ENCODE results near the gene DBN1. TPM values are rescaled to one million over a fixed set of nuclear protein-coding genes. Genes with fewer than 3 reads are reported as not detected.

The DBN1 gene
- total and polyA plus RNA-seq, 2 experiments from 2014 or later = 106 to 290 TPM

- H3K36me3 Mint-ChIP-seq (ENCODE audit: low read depth) = peaks cover 32% of the 10 kb centered on the region
- H4K20me1 ChIP-seq (replicated peaks; ENCODE audit: insufficient read depth) = peaks cover 21% of the 10 kb centered on the region
Observed at GRCh38 chr5:177455036-177455660, 18.3 kb downstream of the DBN1 start.

GRCh38 chr5:177454397-177455035 lies 18.9 kb downstream of the DBN1 start:
- Mint-ChIP-seq H3K9me3 (peaks cover 3% of the 10 kb centered on the region; the same call in 2 of the 3 replicates), H3K27ac (no peak overlapping the region), H3K4me1 (peaks cover 26% of the 10 kb centered on the region), H3K4me3 (peak overlapping the region; percentile 85), H3K36me3 (ENCODE audit: low read depth) (peaks cover 25% of the 10 kb centered on the region), H3K27me3 (ENCODE audit: insufficient read depth, low read depth, poor library complexity) (peaks cover 35% of the 10 kb centered on the region)
- Histone ChIP-seq H3K27me3 (ENCODE audit: insufficient read depth) (peaks cover 19% of the 10 kb centered on the region), H3K4me3 (peak overlapping the region; percentile 85), H4K20me1 (replicated peaks; ENCODE audit: insufficient read depth) (peaks cover 21% of the 10 kb centered on the region; the same call in 1 of the 2 replicates), H3K36me3 (ENCODE audit: insufficient read depth) (peaks cover 8% of the 10 kb centered on the region; the same call in 1 of the 2 replicates), H3K4me1 (ENCODE audit: insufficient read depth) (peaks cover 19% of the 10 kb centered on the region), H2AFZ (peak overlapping the region; percentile 38; the same call in 1 of the 2 replicates), H3K79me2 (replicated peaks; ENCODE audit: insufficient read depth) (no peaks in the 10 kb centered on the region; the same call in 1 of the 2 replicates), H3F3A (replicated peaks; ENCODE audit: low read depth) (peaks cover 41% of the 10 kb centered on the region), H3K9me2 (ENCODE audit: insufficient read depth) (no peaks in the 10 kb centered on the region), H3K4me2 (peak overlapping the region; percentile 96), H3K27ac (ENCODE audit: low read depth) (no peak overlapping the region)
- DNase-seq (ENCODE audit: low spot score) (peak; percentile 95), ATAC-seq (peak; percentile 18)
- TF ChIP-seq CREB1 (CRISPR knock-in tag; IDR thresholded peaks at IDR 0.05; ENCODE audit: low read depth) (peak; percentile 99), EZH2phosphoT487 (IDR thresholded peaks at IDR 0.05; ENCODE audit: unreplicated experiment) (no peak), ZNF114 (CRISPR knock-in tag; IDR thresholded peaks at IDR 0.05) (no peak)

More at GRCh38 chr5:177455036-177455660, 18.3 kb downstream of the DBN1 start:
- H3F3A ChIP-seq (replicated peaks; ENCODE audit: low read depth) = peaks cover 44% of the 10 kb centered on the region
- H3K36me3 ChIP-seq (ENCODE audit: insufficient read depth) = peaks cover 10% of the 10 kb centered on the region; the same call in 1 of the 2 replicates
- no peaks in the 10 kb centered on the region; the same call in 1 of the 2 replicates for H3K79me2 ChIP-seq (replicated peaks; ENCODE audit: insufficient read depth)
- H3K4me1 ChIP-seq (ENCODE audit: insufficient read depth) = peaks cover 19% of the 10 kb centered on the region
- no peak for TF ChIP-seq EZH2phosphoT487 (IDR thresholded peaks at IDR 0.05; ENCODE audit: unreplicated experiment)
- TF ChIP-seq POLR2AphosphoS5 (IDR thresholded peaks at IDR 0.05; ENCODE audit: low read depth) = peak; percentile 68; the same call in 1 of the 2 replicates
- peak; percentile 84 for TF ChIP-seq ETS1 (IDR thresholded peaks at IDR 0.05)
- TF ChIP-seq CREB1 (CRISPR knock-in tag; IDR thresholded peaks at IDR 0.05; ENCODE audit: low read depth) = peak; percentile 56; the same call in 1 of the 2 replicates
- TF ChIP-seq JUNB (IDR thresholded peaks at IDR 0.05; ENCODE audit: unreplicated experiment) = no peak
- TF ChIP-seq ZNF331 (CRISPR knock-in tag; IDR thresholded peaks at IDR 0.05; ENCODE audit: low read depth) = no peak
- TF ChIP-seq, protein P1, sequence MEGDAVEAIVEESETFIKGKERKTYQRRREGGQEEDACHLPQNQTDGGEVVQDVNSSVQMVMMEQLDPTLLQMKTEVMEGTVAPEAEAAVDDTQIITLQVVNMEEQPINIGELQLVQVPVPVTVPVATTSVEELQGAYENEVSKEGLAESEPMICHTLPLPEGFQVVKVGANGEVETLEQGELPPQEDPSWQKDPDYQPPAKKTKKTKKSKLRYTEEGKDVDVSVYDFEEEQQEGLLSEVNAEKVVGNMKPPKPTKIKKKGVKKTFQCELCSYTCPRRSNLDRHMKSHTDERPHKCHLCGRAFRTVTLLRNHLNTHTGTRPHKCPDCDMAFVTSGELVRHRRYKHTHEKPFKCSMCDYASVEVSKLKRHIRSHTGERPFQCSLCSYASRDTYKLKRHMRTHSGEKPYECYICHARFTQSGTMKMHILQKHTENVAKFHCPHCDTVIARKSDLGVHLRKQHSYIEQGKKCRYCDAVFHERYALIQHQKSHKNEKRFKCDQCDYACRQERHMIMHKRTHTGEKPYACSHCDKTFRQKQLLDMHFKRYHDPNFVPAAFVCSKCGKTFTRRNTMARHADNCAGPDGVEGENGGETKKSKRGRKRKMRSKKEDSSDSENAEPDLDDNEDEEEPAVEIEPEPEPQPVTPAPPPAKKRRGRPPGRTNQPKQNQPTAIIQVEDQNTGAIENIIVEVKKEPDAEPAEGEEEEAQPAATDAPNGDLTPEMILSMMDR (conservative IDR thresholded peaks at IDR 0.05; ENCODE audit: low read depth in 2 of 2) = peak; percentile 60 to 83
- no peaks in the 10 kb centered on the region for H3K9me2 ChIP-seq (ENCODE audit: insufficient read depth)
- H3K4me1 Mint-ChIP-seq = peaks cover 26% of the 10 kb centered on the region
- H3K27me3 Mint-ChIP-seq (ENCODE audit: insufficient read depth, low read depth, poor library complexity) = peaks cover 39% of the 10 kb centered on the region
- peaks cover 19% of the 10 kb centered on the region for H3K27me3 ChIP-seq (ENCODE audit: insufficient read depth)
- H2AFZ ChIP-seq = peak overlapping the region; percentile 38; the same call in 1 of the 2 replicates
- peak overlapping the region; percentile 96 for H3K4me2 ChIP-seq
- H3K27ac Mint-ChIP-seq = no peak overlapping the region
- peaks cover 3% of the 10 kb centered on the region; the same call in 2 of the 3 replicates for H3K9me3 Mint-ChIP-seq
- H3K4me3 ChIP-seq = peak overlapping the region; percentile 85
- peak overlapping the region; percentile 78 for H3K4me3 Mint-ChIP-seq
- H3K27ac ChIP-seq (ENCODE audit: low read depth) = peak overlapping the region; percentile 84; the same call in 1 of the 2 replicates
- DNase-seq (ENCODE audit: low spot score) (peak; percentile 95), ATAC-seq (peak; percentile 59)
